Loucy (cell line): ENCODE measurements around the gene DZIP1L.

Experiments used
- EZH2phosphoT487 ChIP-seq: fragments of 200-600 bp; IDR thresholded peaks from 2 replicates; pipeline ENCODE4 v1.6.1; 2018; ENCODE audit warnings: antibody characterized with exemption, mild to moderate bottlenecking, moderate library complexity, borderline replicate concordance
- TF ChIP-seq, protein P1 (sequence below): fragments of 200-600 bp; sonication (generic); conservative IDR thresholded peaks from 2 replicates; pipeline ENCODE4 v1.5.1; 2014; ENCODE audit warnings: mild to moderate bottlenecking, antibody characterized with exemption, low read length

DNA sequence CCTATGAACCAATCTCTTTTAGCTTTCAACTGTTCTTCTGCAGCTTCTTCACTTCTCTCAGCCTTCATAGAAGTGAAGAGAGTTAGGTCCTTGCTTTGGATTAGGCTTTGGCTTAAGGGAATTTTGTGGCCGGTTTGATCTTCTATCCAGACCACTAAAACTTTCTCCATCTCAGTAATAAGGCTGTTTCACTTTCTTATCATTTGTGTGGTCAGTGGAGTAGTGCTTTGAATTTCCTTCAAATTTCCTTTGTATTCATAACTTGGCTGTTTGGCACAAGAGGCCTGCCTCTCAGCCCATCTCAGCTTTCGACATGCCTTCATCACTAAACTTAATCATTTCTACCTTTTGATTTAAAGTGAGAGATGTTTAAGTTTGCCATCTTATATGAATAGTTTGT, 21.7 kb downstream of the DZIP1L start:
- TF ChIP-seq, protein P1, sequence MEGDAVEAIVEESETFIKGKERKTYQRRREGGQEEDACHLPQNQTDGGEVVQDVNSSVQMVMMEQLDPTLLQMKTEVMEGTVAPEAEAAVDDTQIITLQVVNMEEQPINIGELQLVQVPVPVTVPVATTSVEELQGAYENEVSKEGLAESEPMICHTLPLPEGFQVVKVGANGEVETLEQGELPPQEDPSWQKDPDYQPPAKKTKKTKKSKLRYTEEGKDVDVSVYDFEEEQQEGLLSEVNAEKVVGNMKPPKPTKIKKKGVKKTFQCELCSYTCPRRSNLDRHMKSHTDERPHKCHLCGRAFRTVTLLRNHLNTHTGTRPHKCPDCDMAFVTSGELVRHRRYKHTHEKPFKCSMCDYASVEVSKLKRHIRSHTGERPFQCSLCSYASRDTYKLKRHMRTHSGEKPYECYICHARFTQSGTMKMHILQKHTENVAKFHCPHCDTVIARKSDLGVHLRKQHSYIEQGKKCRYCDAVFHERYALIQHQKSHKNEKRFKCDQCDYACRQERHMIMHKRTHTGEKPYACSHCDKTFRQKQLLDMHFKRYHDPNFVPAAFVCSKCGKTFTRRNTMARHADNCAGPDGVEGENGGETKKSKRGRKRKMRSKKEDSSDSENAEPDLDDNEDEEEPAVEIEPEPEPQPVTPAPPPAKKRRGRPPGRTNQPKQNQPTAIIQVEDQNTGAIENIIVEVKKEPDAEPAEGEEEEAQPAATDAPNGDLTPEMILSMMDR: no peak
- no peak for TF ChIP-seq EZH2phosphoT487
